Activated naive CD4-positive, alpha-beta T cell treated with anti-CD3 and anti-CD28 coated beads, Interleukin-2, amount 50 U/mL, for 16 hours (primary cell): ENCODE results near the gene KCNIP4.

ENCODE experiments used
- DNase-seq: peaks from one replicate; pipeline ENCODE4 v3.0.0-alpha.2; 2020

The KCNIP4 gene

DNA sequence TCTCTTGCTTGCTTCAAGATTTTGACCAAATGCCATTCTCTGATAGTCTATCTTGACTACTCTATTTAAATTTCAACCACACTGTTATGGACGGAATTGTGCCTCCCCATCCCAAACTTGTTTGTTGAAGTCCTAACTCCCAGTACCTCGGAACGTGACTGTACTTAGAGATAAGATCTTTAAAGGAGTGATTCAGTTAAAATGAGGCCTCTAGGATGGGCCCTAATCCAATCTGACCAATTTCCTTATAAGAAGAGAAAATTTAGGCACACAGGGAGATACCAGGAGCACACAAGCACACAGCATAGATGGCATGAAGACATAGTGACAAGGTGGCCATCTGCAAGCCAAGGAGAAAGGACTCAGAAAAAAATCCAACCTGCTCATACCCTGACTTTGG is 269.9 kb downstream of the KCNIP4 start:
- DNase-seq: no peak

DNA sequence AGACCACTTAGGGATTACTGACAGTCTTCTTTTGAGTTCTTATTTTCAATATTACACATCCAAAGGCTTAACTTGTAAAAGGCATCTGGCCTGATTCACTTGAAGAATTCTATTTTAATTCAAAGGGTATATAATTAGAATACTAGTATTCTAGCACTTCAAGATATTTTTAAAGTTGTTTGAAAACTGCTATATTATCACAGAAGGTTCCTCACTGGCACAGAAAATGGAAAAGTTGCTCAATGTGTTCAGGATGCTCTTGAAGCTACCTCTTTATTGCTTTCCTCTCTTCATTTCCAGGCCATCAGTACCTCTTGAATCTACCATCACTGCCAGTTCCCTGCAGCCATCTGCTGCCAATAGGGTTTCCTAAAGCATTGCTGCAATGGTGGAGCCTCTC is 271.4 kb downstream of the KCNIP4 start:
- DNase-seq: no peak

DNA sequence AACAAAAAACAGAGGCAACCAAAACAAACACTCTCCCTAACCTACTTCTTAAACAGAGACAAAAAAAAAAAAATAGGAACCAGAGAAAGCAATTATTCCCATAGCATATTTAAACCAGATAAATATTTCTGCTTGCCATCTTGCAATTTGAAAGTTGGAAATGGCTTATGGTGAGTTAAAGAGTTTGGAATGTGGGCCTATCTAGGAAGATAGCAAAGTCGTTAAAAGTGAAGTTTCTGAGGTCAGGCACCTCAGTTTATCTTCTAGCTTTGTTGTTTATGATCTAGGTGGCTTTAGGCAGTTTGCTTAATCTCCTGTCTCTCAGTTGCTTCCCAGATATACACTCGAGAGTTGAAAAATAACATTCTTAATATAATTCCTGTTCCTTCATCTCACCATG is 284.2 kb downstream of the KCNIP4 start:
- no peak for DNase-seq

DNA sequence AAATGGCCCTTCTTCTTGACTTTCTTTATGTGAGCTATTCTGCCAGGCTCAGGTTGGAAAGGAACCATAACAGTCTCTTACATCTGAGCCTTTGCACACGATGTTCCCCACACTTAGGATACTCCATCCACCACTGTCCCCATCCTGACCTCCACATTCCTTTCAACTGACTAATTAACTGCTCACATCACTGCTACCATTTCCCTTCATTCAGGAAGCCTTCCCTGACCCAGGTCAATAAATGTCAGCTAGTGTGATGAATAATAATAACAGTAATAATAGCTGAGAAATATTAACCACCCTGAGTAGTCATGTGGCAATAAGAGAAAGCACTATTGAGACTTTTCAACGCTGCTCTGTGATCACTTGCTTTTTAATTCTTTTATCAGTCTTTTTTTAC is 291.7 kb downstream of the KCNIP4 start:
- no peak for DNase-seq

DNA sequence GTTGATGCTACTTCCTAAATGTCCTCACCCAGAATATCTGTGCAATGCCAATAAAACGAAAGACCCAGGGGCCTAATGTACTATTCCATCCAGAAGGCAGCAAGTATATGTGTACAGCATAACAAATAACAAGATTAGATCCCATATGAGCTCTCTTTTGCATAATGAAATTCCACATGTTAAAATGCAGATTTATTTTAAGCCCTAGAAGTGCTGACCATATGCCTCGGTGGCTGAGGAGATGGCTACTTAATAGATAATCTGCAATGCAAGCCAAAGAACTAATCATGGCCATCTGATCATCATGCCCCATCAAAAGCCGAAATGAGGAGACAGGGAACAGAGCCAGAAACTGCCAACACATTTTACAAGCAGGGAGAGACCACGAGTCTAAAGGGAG is 293.5 kb downstream of the KCNIP4 start:
- DNase-seq: no peak

DNA sequence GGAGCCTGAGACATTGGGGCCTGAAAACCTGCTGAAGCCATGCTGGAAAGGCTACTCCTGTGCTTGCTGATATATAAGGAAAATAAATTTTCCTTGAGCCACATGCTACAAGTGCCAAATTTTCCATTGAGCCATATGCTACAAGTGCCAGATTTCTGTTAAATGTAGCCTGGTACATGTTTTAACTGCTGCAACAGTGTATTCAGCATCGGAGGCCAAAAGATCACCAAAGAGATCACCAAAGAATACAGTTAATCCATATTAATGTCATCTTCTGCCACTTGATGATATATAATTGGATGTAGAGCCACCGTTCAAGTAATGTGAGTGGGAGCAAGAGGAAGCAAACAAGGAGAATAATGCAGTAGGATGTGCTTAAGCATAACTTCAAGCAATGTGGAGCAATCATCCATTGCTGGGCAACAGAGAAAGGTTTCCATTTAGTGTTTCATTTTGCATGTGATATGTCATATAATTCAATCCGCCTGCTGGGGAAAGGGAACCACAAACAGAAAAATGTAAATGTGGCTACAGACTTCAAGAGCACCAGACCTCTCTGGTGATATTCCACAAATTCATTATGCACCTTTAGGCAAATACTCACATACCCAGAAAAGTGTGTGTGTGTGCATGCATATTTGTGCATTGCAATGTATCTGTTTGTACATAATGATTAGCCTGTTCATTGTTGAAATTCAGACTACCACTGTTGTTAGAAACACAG is 295.9 kb downstream of the KCNIP4 start:
- DNase-seq: no peak

DNA sequence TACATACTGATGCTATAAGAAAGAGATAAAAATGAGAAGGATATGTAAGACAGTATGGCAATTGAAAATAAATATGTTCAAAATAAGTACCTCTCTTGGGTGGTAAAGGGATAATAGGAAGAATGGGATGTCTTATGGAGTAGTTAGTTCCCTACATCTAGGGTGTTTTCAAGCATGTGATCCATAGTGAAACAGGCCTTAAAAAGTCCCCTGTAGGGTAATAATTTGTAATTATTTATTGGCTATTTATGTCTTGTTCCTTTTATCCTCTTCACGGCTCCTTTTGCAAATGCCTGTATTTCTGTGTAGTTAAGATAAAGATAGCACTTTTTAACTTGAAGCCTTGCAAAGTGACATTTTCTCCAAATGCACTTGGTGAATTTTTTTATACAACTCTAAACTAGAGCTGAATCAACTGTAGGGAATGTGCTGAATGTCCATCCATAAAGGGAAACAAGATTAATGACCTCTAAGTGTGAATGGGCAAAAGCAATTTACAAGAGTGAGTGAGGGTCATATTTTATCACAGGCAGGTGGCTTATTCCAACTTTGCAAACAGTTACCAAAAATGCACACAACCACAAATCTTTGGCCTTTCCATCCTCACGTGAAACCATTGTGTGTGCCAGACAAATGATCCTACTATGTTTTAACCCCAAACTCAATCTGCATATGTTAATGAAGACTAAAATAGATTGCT is 299.0 kb downstream of the KCNIP4 start:
- no peak for DNase-seq

DNA sequence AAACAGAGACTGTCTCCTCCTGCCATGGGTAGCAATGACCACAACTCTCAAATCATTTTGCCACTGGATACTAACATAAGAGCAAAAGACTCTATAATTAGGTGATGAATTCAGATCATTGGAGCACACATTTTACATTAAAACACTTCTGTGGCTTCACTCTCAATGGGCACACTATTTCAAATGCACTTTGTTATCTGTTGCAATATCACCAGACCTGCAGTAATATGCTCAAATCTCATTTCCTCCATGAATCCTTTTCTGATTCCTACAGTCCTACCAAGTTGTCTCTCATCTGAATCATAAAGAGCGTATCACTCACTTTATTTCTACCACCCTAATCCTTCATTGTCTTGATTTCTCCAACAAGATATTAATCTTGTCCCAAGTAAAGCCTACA is 302.8 kb downstream of the KCNIP4 start:
- DNase-seq: no peak

DNA sequence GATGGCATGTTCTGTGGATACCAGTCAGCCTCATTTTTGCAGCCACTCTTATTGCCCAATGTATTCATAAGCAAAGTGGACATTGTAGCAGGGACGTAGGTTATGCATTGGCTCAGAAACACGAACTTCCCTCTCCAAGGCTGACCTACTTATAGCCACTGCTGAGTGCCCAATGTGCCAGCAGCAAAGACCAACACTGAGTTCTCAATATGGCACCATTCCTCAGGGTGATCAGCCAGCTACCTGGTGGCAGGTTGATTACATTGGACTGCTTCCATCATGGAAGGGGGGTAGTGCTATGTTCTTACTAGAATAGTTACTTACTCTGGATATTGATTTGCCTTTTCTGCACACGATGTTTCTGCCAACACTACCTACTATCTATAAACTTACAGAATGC is 306.9 kb downstream of the KCNIP4 start:
- no peak for DNase-seq

DNA sequence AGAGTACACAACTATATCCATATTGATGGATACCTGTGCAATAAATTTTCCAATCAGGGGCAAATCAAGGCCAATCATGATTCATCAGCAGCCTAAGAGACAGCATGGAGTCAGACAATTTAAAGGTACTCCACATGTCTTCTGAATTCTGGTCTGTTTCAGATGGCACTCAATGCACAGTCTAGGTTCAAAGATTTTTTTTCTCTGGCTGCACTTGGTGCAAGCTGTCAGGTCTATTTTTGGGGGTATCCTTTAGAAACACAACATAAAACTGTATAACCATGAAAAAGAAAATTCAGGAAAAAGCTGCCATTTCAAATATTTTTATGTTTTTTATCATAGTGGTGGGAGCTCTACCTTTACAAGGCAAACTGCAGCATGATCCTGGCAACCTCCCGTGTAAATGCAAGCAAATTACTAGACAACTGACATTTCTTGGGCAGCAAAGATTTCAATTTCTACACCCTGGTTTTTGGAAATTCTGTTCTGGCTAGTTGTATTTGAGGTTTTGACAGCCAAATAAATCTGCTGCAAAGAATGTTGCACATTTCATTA is 310.3 kb downstream of the KCNIP4 start:
- DNase-seq: no peak

DNA sequence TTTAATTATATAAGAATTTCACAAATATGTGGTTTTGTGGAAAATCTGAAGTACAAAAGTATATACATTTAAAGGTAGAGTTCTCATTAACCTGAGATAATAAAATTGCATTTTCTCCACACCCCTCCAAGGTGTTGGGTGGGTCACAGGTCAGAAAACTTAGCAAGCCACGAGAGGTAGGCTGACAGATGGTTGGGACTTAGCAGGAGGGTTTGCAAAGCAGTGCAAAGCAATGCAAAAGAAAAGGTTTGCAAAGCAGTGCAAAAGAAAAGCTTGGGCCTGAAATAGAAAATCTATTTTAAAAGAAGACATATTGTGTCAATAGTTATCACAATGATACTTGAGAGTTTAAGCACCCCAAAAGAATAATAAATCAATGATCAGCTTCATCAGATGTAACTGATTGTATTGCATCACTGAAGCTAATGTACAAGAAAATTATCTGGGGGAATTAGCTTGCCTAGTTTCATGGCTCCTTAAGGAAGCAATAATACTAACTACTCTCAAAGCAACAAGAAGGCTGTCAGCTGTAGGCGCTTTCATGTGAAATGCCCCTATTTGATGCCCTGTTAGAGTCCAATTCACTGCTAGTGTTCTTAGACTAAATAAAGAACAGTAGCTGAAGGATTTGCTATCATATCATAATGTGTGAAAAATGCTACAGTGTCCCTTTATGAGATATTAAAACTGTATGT is 319.5 kb downstream of the KCNIP4 start:
- no peak for DNase-seq

DNA sequence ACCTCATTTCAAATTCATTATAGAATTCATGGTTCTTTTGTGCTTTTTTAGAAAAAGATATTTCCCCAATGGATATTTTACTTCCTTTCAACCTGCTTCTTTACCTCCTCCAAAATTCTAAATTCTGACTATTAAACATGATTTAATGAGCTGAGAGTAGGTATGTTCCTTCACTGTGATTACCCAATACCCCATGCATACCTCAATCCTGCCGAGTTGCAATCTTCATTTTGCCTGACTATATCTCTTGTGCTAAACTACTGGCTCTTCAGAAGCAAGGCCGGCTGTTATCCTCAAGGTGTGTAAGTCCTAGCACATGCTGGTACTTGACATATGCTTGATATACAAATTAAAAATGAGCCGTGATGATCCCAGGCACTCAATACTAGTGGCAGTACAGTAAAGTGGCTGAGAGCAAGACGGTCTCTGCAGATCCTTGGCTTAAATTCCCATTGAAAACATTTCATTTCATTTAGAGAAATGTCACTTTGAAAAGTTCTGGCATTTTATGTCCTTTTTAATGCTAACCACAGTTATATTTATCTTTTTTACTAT is 320.4 kb downstream of the KCNIP4 start:
- DNase-seq: no peak

DNA sequence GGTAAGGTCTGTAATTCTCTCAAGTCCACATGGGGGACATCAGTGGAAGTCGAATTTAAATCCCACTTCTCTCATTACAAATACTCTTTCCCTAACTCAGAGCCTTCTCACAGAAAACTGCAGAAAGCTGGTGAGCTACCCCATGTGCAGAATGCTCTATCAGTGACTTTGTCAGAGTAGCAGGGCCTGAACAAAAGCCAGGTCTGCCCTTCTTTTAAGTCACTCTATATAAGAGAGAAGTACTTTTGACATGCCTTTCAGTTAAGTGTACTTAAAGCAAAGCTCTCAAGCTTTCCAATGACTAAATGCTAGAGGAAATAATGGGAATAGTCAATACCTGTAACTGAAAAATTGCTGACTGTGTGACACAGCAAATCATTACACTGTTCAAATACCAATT is 323.1 kb downstream of the KCNIP4 start:
- no peak for DNase-seq

DNA sequence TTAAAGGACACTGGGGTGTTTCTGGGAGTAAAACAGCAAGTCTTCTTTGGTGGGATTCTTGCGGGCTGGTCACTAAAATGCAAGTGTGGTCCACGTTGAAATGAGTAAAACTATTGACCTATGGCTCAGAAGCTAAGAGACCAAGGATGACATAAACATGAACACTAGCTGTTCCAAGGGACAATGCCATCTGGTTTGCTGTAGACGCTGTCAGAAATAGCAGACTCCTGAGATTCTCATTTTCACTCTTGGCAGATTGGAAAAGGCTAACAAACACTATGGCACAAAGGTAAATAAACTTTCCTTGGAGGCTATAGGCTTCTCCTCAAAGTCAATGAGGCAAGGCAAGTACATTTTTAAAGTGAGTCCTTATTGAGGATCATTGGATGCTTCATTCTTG is 343.6 kb downstream of the KCNIP4 start:
- no peak for DNase-seq

DNA sequence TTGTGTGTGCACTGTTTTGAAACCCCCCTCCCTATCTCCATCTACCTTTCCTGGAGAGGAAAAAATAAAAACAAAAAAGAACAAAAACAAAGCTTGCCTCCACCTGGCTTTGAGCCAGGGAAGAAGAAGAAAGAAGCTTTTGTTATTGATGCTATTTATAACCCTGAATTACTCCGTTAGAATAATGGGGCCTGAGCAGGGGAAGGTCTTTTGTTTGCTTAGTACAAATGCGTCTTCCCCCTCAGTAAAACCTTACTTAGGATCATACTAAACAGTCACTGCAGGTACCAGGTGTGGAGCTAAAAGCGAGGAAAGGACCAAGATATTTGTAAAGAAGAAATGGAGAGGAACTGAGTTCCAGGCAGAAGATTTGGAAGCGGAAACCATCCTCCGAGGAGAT is 352.1 kb downstream of the KCNIP4 start:
- DNase-seq: no peak

DNA sequence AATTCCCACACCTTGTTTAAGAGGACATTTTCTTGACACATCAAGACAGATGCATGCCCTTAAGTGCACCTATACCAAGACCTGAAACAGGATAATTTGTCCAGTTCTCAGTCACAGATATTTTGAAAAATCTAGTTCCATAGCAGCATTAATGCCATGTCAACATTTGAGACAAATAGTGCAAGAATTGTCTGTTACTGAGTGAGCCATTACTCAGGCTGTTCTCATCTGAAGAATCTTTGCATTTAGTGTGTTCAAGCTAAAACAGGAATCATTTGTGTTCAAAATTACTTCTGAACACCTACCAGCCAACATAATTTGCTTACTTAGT is 354.9 kb downstream of the KCNIP4 start:
- DNase-seq: no peak

DNA sequence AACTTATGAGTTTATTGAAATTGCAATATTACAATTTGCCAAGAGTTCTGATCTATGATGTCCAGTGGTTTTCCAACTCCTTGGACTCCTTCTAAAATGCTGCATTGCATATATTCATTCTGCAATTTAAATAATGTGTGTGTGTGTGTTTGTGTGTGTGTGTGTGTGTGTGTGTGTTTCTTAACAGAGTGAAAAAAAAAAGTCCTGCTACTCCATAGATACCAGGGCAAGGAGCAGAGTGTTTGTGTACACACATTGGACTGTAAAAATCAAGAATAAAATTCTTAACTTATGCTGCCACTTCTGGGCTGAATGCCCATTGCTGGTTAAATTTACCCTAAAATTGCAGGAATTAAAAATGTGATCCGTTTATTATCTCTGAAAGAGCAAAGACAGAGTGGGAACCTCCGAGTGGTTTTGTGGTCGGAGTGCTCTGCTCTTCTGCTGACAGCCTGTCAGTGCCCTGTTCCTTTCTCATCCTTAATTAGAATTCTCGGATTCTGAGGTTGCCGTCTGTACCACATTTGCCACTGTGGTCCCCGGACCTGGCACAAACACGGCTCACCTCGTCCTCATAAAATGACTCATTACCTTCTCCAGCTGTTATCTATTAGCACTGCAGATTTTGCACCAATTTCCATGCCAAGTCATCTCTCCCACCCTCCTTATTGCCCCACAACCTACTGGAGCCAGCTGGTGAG is 355.5 kb downstream of the KCNIP4 start:
- no peak for DNase-seq

DNA sequence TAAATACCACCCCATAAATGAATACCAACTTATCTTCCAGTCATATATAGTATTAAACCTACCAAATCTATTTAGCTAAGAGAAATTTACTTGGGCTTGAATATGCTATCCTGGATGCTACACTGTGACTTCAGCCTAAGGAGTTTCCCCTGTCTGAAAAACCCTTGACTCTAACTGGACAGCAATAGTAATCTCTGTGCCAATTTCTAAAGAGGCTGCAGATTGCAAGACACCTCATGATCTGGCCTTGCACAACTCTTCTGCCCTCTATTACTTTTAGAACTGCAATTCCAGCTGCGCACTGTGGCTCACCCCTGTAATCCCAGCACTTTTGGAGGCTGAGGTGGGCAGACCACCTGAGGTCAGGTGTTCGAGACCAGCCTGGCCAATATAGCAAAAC is 371.5 kb downstream of the KCNIP4 start:
- DNase-seq: no peak

DNA sequence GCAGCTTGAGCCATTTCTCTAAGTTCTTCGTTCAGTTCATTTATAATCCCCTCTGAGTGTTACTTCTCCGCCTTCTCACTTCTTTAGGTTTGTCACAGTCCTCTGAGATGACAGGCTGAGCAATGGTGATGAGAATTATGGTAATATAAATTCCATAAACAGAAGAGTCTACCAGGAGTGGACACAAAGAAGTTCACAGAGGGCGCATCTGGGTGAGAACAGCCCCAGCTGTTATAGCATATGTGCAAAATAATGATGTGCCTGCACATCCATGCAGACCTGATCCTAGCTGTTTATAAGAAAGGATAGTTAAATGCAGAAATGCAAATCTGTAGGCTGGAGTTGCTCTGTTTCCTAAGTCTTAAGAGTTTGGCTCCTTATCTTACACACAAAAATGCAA is 377.5 kb downstream of the KCNIP4 start:
- no peak for DNase-seq

DNA sequence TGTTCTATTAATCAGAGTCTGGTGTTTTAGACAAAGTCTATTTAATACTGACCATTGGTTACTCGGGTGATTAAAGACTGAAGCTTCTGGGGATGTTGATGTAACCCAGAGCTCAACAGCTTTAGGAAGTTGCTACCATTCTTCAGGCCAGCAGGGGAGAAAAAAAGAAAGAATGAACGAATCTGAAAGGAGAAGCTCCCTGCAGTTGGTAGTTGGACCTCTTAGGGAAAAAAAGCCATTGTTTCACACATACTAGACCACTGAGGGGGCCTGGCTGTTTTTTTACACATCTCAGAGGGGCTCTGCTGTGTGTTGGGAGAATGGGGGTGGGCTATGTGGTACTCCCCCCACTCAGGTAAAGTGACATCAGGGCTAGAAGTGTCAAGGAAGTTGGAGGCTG is 378.9 kb downstream of the KCNIP4 start:
- DNase-seq: no peak

DNA sequence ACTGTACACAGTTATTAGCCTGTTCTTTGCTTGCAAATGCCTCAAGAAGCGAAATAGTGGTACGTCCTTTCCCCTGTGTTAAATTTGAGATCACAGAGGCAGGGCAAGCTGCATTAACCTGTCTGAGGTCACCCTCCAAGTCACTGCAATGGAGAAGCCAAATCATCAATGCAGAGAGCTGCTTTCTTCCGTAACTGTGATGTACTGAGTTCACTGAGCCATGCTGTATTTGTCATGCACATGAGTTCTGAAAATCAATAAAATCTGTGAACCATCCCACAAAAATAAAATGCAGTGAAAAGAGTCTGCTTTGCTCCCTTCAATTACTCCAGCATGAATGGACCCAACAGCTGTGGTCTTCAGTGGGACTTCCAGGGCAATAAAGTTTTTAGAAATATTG is 393.5 kb downstream of the KCNIP4 start:
- no peak for DNase-seq

DNA sequence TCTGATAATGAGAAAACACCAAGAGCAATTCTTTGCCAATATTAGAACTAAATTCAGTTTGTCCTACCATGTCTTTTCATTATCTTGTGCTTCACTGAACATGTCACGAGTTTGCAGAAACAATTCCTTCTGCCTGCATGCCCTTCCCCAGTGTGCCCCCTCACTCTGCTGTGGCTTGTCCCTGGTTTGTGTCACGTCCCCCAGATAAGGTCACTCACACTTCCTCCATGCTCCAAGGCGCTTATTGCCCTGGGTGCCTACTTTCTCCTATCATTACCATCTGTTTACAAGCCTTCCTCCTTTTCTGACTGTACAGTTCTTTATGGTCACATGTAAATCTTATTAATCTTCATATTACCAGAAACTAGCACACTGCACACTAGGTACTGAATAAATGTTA is 394.1 kb downstream of the KCNIP4 start:
- DNase-seq: no peak

DNA sequence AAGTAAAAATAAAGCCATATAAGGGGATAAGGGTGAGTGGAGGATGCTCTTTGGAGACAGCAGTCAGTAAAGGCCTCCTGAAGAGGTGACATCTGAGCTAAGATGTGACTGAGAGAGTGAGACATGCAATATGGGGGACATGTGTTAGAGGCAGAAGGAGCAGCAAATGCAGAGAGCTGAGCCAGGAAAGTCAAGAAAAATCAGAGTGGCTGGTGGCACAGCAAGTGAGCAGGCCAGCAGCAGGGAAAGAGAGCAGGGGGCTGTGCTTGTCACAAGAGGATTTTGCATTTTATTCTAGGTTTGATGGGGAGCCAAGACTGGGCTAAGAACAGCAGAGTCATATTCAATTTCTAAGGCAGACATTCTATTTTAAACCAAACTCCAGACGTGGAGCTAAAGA is 394.5 kb downstream of the KCNIP4 start:
- no peak for DNase-seq
